GM18873 (cell line): ENCODE data around the gene PEPD.

Experiments
- ATAC-seq: cut with Tn5 transposase; IDR thresholded peaks from one replicate; pipeline ENCODE4 v1.9.1; 2021; ENCODE audit warnings: mild to moderate bottlenecking, moderate library complexity, moderate number of reproducible peaks; ENCODE audit not compliant: unreplicated experiment, low FRiP score

PEPD gene

DNA sequence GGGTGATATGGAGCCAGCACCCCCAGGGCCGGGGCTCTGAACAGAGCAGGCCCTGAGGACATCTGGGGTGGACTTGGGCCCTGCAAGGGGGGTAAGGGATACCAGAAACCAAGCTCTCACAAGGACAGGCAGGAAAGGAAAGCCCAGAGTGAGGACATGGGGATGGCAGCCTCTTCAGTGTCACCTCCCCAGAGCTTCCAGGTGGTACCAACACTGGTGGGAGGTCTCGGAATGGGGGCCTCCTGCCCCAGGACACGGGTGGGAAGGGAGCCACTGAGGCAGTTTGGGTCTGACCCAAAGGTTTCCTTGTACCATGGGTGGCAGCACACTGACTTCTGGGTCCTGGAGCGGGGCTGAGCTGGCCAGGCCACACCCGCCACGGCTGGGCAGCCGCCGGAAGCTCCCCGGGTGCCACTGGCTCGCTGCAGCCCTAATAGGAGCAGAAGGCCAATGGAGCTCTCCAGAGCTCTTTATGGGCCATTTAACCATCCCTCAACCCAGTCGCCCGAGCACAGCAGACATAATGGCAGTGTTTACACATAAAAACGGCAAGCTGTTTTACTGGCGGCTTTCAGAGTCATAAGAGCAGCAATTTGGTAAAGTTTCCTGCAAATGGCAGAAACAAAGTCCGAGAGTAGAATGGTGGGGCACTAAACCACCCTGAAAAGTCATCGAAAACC is 59.3 kb downstream of the PEPD start:
- no peak for ATAC-seq

DNA sequence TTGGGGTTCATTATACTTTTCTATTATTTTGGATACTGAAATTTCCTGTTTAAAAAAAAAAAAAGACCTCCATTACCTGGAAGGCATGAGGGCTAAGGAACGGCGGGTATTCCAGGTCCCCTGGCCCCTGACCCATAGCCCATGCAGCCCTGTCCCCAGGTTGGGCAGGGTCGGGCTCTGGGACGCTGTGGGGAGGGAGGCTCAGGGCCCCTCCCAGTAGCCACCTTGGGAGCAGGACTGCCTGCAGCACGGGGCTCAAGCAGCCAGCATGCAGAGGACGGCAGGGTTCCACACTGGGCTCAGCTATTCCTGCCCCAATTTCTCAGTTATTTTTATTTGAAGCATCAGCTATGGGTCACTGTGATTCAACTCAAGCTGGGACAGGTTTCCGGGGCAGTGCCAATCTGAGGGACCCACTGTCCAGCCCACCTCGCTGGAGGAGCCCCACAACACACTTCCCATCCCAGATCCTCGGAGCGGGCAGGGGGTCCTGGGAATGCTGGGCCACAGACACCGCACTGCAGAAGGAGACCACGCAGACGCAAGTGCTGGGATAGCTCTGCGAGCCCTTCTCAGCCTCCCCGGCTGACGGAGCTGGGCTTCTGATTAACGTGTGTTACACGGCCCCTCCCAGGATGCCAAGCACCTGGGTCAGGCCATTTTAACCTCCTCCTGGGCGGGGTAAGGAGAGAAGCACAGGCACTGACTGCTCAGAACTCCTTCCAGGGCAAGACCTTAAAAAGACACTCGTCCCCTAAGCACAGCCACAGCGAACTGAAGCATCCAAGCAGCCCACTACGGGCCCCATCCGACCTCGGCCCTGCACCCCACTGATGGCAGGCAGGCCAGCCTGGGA is 60.1 kb downstream of the PEPD start:
- no peak for ATAC-seq

DNA sequence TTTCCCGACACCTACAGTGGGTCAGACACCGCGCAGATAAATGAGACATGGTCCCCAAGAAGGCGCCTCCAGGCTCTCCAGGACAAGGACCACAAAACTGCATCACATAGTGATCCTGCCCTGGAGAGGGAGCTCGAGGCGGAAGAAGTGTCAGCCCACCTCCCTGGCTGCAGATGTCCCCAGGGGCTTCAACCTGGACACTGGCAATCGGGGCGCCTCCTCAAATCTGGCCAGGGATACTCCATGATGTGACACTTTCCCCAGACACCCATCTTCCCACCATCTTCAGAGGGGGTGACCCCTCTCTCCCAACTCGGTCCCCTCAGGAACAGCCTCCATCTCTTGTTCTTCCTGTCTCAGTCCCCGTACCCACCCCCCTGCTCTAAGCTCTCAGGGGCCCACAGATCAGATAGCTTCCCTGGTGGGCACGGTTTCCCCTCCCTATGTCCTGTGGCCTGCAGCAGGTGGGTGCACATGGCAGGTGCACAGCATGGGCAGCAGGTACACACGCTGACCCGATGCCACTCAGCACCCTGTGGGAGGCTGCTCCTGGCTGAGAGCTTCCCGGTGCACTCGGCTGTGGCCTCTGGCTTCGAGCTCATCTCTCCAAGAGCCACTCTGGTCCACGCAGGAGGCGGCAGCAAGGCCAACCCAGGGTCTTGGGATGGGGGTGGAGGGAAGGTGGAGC is 61.2 kb downstream of the PEPD start:
- ATAC-seq, result no peak

DNA sequence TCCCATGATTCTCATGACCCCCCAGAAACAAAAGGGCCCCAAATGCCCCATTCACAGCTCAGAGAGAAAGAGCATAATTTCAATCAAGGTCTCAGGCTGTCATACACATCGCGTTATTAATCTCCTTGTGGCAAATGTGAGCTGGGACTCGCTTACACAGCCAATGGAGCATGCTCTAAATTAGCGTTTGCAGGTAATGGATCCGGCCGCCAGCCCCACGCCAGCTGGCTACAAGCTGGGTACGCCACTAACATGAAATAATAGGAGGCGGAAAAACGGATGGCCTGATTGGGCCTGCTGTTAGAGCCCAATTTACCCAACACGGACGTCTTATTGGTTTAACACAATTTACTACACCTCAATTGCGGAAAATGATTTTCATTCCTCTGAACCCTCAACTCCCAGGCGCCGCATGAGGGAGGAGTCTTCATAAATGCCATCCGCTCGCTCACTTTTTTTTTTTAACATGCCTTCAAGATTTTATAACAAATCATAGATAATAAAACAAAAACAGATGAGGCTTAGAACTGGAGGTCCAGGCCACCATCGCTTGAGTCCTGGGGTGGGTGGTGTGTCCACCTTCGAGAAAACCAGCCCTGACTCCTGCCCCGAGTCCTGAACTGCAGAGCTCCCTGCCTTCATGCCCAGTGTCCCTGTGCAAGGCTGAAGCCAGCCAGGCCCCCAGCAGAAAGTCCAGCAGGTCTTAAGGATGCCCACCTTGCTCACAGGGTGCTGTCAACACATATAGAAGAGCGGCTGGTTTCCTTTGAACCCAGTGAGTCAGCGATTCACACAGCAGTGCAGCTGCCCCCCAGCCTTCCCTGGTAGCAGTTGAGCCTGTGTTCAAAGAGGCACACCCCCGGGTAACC is 62.1 kb downstream of the PEPD start:
- no peak for ATAC-seq

DNA sequence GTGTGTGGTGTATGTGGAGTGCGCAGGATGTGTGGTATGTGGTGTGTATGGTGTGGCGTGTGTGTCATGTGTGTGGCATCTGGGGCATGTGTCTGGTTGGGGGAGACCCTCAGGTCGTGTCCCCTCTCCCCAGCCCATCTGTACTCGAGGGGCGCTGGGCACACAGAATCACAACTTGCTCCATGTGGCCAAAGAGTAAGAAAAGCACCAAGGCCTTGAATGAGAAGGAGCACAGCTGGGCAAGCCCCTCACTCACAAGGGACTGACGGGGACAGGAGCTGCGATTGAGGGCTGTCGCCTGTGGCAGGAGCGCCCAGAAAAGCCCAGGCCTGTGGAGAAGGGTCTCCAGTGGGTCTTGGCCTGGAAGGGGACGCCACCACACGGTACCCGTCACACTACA is 62.8 kb downstream of the PEPD start:
- ATAC-seq, result no peak

DNA sequence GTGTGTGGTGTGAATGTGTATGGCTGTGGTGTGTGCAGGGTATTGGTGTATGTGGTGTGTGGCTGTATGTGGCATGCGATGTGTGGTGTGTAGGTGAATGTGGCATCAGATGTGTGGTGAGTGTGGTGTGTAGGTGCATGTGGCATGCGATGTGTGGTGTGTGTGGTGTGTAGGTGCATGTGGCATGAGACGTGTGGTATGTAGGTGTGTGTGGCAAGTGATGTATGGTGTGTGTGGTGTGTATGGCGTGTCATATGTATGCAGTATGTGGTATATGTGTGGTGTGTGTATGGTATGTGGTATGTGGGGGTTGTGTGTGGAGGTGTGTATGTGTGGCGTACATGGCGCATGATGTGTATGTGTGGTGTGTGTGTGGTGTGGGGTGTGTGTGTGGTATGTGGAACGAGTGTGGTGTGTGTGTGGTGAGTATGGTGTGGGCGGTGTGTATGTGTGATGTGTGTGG is 63.4 kb downstream of the PEPD start:
- ATAC-seq, result no peak

DNA sequence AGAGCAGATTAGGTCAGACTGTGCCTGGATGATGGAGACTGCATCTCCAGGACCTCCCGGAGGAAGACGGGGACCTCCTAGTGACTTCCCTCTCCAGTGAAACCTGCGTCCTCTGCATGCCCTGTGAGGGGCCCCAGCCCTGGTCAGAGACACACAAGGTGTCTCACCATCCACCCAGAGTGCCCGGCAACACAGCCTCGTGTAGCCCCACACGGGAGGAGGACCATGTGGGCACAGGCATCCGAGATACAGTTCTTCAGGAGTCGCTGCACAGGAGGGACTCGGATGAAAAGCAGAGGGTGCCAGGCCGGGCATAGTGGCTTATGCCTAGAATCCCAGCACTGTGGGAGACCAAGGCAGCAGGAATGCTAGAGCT is 64.8 kb downstream of the PEPD start:
- no peak for ATAC-seq

DNA sequence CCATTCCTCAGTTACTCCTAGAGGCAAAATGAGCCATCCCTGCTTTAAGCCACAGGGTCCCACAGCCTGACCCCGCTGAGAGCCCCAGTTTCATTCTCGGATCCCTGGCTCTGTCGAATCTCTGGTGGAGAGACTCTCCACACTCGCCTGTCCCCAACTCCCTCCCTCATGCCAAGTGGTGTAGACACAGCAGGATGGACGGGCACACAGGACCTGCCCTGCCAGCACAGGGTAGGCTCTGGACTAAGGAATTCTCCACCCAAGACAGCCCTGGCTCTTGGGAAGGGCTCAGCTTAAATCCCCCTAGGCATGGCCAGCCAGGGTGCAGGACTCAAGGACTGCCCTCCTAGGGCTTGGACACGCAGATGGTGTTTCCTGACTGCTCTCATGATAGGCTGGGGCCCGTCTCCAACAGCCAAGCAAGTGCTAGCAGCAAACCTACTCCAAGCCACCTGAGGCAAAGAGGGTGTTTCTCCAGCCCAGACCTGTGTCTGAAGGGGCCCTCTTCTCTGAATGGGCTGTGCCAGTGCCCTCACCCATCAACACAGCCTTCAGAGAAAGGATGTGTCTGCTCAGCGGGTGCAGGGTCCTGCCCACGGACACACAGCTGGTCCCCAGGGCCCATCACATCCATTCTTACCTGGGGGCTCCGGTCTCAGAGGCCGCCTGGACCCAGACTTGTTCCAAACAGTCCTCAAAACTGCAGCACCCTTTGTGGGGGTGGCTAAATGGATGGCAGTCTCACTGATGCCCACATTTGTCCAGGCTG is 65.3 kb downstream of the PEPD start:
- ATAC-seq, result no peak

DNA sequence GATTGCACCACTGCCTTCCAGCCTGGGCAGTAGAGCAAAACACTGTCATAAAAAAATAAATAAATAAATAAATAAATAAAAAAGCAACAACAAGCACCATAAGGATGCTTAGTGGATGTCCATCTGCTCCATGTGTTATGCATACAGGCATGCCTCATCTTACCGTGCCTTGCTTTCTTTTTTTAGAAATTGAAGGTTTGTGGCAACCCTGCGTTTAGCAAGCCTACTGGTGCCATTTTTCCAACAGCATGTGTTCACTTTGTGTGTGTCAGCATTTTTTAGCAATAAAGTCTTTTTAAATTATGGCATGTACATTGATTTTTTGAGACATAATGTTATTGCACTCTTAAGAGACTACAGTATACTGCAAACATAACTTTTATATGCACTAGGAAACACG is 68.3 kb downstream of the PEPD start:
- ATAC-seq, result no peak

DNA sequence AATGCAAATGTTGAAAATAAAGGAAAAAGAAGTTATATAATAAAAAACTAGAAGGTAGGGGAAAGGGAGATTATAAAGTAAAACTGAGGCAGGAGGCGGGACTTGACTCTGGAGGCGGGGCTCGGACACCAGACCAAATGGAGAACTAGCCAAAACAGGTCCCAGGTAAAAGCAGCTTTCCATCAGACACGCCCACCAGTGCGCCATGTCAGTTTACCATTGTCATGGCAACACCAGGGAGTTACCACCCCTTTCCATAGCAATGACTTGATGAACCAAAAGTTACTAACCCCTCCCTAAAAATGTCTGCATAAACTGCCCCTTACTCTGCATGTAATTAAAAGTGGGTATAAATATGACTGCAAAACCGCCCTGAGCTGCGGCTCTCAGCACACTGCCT is 70.9 kb downstream of the PEPD start:
- ATAC-seq, result no peak

DNA sequence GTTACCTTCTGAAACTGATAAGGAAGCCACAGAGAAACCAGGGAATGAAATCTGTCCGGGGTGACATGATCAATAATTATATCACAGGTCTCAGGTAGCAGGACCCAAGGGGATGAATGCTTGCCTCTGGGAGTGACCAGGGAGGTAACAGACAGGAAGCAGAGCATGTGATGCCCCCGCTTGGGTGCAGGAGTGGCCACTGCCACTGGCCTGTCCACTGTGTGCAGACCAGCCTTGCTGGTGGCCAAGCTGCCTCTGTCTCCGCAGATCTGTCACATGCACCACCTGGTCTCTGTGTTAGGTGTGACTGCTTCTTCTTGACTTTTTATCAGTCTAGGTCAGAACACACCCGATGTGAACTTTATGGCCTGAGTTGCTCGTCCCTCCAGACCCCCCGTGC is 71.8 kb downstream of the PEPD start:
- no peak for ATAC-seq

DNA sequence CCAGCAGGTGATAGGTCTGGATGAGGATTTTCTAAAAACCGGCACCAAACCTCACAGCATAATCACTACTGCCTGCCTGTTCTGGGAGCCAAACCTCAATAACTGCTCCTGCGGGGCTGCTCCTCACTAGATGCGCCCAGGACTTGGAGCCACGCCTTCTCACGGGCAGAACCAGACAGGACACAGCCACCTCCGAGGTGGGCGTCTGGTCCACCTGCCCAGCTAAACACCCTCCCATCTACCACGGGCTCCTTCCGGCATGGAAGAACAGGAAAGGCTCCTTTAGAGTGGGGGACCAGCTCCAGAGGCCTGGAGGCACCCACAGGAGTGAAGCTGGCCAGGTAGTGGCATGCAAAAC is 73.5 kb downstream of the PEPD start:
- ATAC-seq, result no peak

DNA sequence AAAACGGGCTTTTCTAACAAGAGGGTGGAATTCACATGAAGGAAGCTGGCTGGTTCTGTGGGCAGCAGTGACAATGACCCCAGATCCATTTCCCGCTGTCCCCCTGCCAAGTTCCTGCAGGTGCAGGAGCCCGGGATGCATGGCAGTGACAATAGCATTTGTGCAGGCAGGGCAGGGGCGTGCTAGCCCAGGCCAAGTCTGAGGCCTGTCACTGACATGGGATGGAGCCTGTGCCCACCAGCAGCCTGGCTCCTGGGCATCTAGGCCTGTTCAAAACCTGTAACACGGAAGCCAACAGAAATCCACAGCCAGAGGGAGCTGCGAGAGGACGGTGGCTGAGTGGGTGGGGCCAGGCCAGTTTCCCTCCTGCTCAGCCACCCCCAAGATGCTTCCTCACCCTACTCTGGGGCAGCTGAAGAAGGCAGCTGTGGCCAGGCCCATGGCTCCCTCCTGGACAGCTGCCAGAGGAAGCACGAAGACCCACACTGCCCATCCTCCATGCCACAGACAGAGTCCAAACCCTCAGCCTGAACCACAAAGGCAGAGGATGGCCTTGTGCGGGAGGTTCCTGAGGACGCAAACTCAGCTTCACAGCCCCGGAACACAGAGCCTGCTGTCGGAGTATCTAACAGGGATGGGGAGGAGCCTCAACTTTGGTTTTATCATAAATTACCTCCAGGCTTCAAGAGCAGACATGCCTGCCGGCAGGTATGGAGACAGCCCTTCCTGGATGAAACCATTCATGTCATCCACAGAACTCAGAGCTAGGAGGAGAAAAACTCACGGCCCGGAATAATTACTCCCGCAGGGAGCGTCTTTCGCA is 74.0 kb downstream of the PEPD start:
- no peak for ATAC-seq

DNA sequence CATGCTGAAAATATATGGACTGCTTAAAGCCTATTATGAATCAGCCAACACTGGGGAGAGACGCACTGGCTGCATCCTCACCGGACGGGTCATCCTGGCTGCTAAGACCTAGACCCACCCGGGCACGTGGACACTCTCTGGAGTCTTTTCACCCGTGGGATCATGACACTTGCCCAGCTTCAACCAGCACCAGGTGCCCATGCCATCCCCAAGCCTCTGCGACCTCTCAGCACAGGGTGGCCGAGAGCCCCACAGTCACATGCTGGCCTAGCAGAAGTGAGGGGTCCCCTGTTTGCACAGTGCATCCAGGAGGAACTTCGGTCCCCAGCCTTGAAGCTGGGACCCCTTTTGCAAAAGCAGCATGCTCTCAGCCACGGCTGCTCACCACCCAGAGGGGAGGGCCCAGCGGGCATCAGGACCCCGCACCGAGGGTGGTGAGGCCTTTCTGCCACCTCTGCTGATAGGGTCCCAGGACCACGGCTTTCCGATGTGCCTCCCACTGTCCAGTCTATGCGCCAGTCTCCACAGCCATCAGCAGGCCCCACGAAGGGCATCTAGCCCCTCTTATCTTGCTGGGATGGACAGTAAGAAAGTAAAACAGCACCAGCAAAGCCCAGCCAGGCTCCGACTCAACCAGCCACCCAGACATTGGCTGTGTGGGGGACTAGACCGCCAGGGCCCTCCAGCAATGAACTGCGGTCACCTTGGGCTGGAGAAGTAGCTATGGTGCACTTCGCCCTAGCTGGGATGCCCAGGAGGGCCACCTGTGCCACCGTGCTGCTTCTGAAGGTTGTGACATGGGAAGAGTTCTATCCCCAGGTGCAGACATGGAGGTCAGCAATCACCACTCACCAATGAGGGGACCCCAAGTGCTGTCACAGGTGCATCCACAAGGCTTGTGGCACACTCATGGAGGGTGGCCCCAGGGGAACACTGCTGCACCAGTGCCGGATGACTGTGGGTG is 75.0 kb downstream of the PEPD start:
- ATAC-seq, result no peak

DNA sequence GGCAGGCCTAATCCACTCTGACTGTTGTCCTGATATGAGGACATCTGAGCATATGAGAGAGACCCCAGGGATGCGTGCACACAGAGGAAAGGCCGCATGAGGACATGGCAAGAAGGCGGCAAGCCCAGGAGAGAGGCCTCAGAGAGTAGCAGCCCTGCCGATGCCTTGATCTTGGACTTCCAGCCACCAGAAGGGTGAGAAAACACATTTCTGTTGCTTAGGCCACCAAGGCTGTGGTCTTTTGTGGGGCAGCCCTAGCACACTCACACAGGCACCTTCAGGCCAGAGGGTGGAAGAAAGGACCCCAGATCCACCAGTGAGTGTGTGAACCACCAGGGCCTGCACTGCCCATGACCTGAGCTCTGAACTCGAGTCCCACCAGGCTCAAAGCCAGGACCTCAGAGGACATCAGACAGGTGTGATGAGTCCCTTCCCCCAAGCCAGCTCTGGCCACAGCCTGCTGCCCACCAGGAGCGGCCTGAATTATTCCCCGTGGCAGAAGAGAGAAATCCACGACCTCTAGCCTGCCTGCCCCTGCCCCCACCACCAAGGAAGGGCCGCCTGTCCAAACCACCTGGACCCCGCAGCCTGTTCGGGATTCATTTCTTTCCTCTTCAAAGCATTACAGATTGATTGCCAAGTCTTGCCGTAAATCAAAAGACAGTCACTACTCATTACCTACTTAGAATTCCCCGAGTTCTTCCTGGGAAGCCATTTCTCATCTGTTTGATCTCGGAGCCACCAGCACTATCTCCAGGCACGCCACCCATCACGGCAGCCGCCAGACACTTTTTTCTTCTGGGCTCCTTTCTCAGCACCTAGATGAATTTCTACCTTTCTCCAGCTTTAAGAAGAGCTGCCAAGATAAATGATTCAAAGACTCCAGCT is 75.9 kb downstream of the PEPD start:
- no peak for ATAC-seq

DNA sequence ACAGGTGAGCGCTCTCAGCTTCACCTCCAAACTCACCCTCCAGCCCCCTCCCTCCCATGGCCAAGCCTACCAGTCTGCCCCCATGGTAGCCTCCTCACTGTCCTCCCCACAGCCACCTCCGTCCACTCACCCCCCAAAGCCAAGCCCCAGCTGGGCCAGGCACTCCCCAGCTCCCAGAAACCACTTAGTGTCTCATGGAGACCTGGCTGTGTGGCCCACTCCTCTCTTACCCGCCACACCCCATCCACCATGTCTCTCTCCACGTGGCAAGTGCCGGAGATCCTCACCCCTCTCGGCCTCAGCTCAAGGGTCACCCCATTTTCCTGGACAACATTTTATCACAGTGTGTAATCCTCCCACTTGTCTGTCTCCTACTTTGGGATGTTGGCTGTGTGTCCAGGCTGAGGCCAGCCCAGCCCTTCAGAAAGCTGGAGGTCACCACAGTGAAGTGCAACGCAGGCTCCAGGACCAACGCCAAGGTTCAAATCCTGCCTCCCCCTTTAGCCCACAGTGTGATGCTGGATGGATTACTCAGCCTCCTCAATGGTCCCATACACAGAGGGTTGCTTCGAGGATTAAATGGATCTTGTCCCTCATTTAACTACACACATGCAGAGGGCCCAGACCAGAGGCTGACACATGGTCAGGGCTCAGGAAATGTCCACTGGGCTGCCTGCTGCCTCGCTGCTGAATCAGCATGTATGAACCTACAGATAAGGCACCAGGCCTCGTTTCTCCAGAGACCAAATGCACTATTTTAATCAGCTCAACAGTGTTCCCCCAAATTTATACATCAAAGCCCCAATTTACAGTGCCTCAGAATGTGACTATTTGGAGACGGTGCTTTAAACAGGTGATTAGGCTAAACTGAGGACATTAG is 76.8 kb downstream of the PEPD start:
- no peak for ATAC-seq
